Kidney (tissue), 14 donors: Measurements from ENCODE around the gene KIF12. TPM values are rescaled to one million over a fixed set of nuclear protein-coding genes. Genes with fewer than 3 reads are reported as not detected.

Experiments used
- DNase-seq, 5 donors: peaks; one replicate each; pipeline ENCODE4 v3.0.0-alpha.2; 2013 to 2020
- FAIRE-seq: peaks from 2 replicates; lab custom pipeline; 2012; peaks lifted over from hg19 to GRCh38; lab: Jason Lieb, UNC
- H3K27ac ChIP-seq, 2 donors: one replicate each; pipeline ENCODE4 v1.7.0; 2013; ENCODE audit warnings: low read depth in 2 of 2, low read length in 2 of 2, inconsistent platforms in 1 of 2
- H3K27me3 ChIP-seq: one replicate; pipeline ENCODE4 v1.7.1; 2013; ENCODE audit warnings: low read length, inconsistent platforms; ENCODE audit not compliant: control insufficient read depth, insufficient read depth
- H3K36me3 ChIP-seq, 3 donors: one replicate each; pipeline versions ENCODE4 v1.7.0 to v1.7.1; 2013; ENCODE audit warnings: low read length in 3 of 3, control low read depth in 1 of 3, inconsistent platforms in 1 of 3; ENCODE audit not compliant: insufficient read depth in 3 of 3, control insufficient read depth in 2 of 3
- H3K4me1 ChIP-seq, 3 donors: one replicate each; pipeline versions ENCODE4 v1.7.0 to v1.7.1; 2013; ENCODE audit warnings: low read length in 3 of 3, inconsistent platforms in 1 of 3, low read depth in 1 of 3; ENCODE audit not compliant: control insufficient read depth in 2 of 3, insufficient read depth in 2 of 3
- H3K4me3 ChIP-seq, 3 donors: one replicate each; pipeline versions ENCODE4 v1.7.0 to v1.8.1; 2013; ENCODE audit warnings: low read length in 3 of 3, control low read depth in 1 of 3, inconsistent platforms in 1 of 3
- H3K9ac ChIP-seq, 3 donors: one replicate each; pipeline versions ENCODE4 v1.7.0 to v1.7.1; 2013; ENCODE audit warnings: low read length in 3 of 3, control low read depth in 1 of 3, inconsistent platforms in 1 of 3
- H3K9me3 ChIP-seq, 3 donors: one replicate each; pipeline versions ENCODE4 v1.7.0 to v1.7.1; 2013; ENCODE audit warnings: low read length in 3 of 3, control low read depth in 1 of 3, inconsistent platforms in 1 of 3; ENCODE audit not compliant: control insufficient read depth in 2 of 3, insufficient read depth in 1 of 3
- intact Hi-C: fragments of 100-400 bp; cut with DNase I; formaldehyde crosslinking; loops from one replicate; pipeline ENCODE4 v1.11.1; 2022
- polyA plus RNA-seq: library from polyadenylated mRNA; stranded (reverse); fragments of 350-450 nt; fragmentation: Illumina TruSeq; extraction: RNeasy Lipid Tissue Mini Kit (QIAGEN cat#74804); gene quantifications from one replicate; pipeline ENCODE4 v1.2.3, GENCODE V29; 2014; ENCODE audit warnings: low read depth, low replicate concordance; ENCODE audit not compliant: insufficient read depth
- total RNA-seq: library from RNA; stranded (reverse); fragmentation: NEBNext Ultra II Directional; extraction: Animal tissue kit (Norgen Biotek cat#: 25700); gene quantifications from one replicate; pipeline ENCODE4 v1.2.1, GENCODE V29; 2021
- TF ChIP-seq, protein P1 (sequence below): IDR thresholded peaks from 3 replicates; pipeline ENCODE4 v1.5.1; 2012; ENCODE audit warnings: mild to moderate bottlenecking, moderate library complexity, borderline replicate concordance; ENCODE audit not compliant: insufficient read depth; ENCODE audit errors: extremely low read depth
- donor health status: control.
- donor health status: control.
- donor health status: control.
- donor health status: control.
- donor health status: control.
- donor health status: DM: yes; HTN: yes; CAD: no.
- donor health status: Normal renal cell carcinoma (clear cell type).

Gene KIF12
- total and polyA plus RNA-seq, 2 donors from 2014 or later, result 155 to 202 TPM

DNA sequence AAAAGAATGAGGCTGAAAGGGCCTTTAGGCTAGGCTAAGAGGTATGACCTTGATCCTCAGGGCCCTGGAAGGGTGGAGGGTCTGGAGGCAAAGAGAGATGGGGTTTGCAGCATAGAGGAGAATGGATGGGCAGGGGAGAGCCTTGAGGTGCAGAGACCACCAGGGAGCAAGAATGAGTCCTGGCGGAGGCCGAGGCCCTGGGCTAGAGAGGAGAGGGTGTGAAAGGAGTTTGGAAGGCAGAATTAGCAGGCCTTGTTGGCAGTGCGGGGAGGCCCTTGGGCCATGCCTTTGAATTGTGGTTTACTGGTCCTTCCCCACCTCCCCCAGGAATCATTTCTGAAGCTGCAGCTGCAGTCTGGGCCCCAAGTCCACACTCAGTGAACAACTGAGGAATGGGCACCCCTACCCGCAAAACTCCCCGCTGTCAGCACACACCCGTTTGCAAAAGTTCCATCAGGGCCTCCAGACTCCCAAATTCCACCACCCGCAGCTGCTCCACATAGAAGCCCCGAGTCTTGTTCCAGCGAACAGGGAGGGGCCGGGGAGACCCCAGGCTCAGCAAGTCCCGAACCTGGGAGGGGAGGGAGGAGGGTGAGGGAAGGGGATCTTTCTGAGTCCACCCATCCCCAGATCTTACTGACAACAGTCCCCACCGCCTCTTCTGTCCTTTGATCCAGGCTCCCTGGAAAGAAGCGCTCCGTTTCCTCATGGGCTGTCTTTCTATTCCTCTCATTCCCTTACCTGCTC lies 2.1 kb downstream of the KIF12 start:
- DNase-seq (no peak), FAIRE-seq (no peak)
- H3K9ac ChIP-seq, result peak overlapping the region in 1 of 3 donors; percentile 16
- H3K27me3 ChIP-seq, result no peaks in the 10 kb centered on the region
- H3K36me3 ChIP-seq, result peaks cover 0 to 38% (median 12%) of the 10 kb centered on the region in 3 donors
- TF ChIP-seq, protein P1, sequence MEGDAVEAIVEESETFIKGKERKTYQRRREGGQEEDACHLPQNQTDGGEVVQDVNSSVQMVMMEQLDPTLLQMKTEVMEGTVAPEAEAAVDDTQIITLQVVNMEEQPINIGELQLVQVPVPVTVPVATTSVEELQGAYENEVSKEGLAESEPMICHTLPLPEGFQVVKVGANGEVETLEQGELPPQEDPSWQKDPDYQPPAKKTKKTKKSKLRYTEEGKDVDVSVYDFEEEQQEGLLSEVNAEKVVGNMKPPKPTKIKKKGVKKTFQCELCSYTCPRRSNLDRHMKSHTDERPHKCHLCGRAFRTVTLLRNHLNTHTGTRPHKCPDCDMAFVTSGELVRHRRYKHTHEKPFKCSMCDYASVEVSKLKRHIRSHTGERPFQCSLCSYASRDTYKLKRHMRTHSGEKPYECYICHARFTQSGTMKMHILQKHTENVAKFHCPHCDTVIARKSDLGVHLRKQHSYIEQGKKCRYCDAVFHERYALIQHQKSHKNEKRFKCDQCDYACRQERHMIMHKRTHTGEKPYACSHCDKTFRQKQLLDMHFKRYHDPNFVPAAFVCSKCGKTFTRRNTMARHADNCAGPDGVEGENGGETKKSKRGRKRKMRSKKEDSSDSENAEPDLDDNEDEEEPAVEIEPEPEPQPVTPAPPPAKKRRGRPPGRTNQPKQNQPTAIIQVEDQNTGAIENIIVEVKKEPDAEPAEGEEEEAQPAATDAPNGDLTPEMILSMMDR, result no peak
- H3K4me3 ChIP-seq, result peak overlapping the region; percentile 54 to 65 (median 60)
- no peak overlapping the region for H3K27ac ChIP-seq
- intact Hi-C loops, result no loop called here
- no peaks in the 10 kb centered on the region for H3K9me3 ChIP-seq
- H3K4me1 ChIP-seq, result peaks cover 0 to 31% (median 27%) of the 10 kb centered on the region in 3 donors

DNA sequence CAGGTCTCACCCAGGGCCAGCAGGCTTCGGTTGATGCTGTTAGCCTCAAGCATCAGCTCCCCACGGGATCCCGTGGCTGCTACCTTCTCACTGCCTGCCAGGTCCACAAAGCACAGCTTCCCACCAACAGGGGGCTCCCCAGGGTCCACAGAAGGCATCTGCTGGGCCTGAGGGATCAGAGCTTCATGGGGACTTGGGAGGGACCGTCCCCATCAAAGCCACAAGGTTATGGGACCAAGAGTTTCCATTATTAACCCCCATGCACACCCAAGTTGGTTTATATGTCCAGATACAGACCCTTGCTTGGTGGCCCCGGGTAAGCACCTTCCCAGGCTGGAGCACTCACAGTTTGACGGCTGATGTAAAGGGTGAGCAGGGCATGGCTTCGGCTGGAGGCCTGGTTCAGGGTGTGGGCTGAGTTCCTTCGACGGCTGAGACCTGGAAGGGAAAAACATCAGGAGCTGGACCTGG lies 3.0 kb downstream of the KIF12 start:
- intact Hi-C loops, result no loop called here
- Histone ChIP-seq H3K27me3 (no peaks in the 10 kb centered on the region), H3K36me3 (peaks cover 0 to 38% (median 12%) of the 10 kb centered on the region in 3 donors), H3K9ac (peak overlapping the region in 1 of 3 donors; percentile 19), H3K4me3 (no peak overlapping the region), H3K9me3 (no peaks in the 10 kb centered on the region), H3K27ac (no peak overlapping the region), H3K4me1 (peaks cover 0 to 31% (median 27%) of the 10 kb centered on the region in 3 donors)
- TF ChIP-seq, protein P1, result no peak
- FAIRE-seq, result no peak
- DNase-seq, result no peak

DNA sequence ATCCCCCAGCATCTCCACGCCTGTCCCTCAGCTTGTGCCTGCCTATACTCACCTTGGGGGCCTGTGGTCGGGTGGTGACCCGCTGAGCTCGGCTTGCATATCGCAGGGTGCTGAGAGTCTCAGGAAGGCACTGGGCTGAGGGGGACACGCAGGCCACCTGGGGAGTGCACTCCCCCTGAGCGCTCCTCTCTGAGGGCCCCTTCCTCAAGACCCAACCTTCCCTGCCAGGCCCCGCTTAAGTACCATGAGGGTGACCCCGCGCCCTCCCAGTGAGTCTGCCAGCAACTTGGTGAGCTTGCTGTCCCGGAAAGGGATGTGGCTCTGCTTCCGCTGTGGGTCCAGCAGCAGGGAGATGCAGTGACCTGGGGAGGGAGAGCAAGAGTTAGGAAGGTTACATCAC lies 4.1 kb downstream of the KIF12 start:
- TF ChIP-seq, protein P1, result no peak
- Histone ChIP-seq H3K27ac (no peak overlapping the region), H3K9me3 (no peaks in the 10 kb centered on the region), H3K4me3 (no peak overlapping the region), H3K27me3 (no peaks in the 10 kb centered on the region), H3K9ac (no peak overlapping the region), H3K4me1 (peaks cover 0 to 22% (median 18%) of the 10 kb centered on the region in 3 donors), H3K36me3 (peaks cover 0 to 38% (median 12%) of the 10 kb centered on the region in 3 donors)
- peak in 1 of 5 donors; percentile 72 for DNase-seq
- intact Hi-C loops, result no loop called here
- no peak for FAIRE-seq
